H1 (cell line): ENCODE measurements around the gene FBN1.

Source experiments
- EZH2 ChIP-seq: fragments of 200-600 bp; sonication (generic); IDR thresholded peaks from 2 replicates; pipeline ENCODE4 v1.7.1; 2012; ENCODE audit warnings: low read depth, mild to moderate bottlenecking, moderate library complexity, low read length, inconsistent platforms; ENCODE audit not compliant: severe bottlenecking
- SP1 ChIP-seq: IDR thresholded peaks from 2 replicates; pipeline ENCODE4 v1.6.1; 2011; ENCODE audit warnings: low read depth, low read length
- ZNF274 ChIP-seq: IDR thresholded peaks from 2 replicates; pipeline ENCODE4 v1.7.0; 2012; ENCODE audit warnings: low read length, borderline replicate concordance; ENCODE audit errors: extremely low read depth

GRCh38 chr15:48413304-48413703 is 232.2 kb downstream of the FBN1 start:
- TF ChIP-seq SP1 (no peak), EZH2 (no peak), ZNF274 (no peak)
